Activated CD4-positive, alpha-beta T cell treated with anti-CD3 and anti-CD28 coated beads, Interleukin-2, Interleukin-4, amounts not matched to agents 100 ng/mL and 50 ng/mL, durations not matched to agents 16 hours and 8 hours (primary cell): Measurements from ENCODE around the gene ENDOU.

ENCODE experiments used
- DNase-seq: peaks from one replicate; pipeline ENCODE4 v3.0.0-alpha.2; 2020; ENCODE audit warnings: low spot score

The ENDOU gene, protein sequence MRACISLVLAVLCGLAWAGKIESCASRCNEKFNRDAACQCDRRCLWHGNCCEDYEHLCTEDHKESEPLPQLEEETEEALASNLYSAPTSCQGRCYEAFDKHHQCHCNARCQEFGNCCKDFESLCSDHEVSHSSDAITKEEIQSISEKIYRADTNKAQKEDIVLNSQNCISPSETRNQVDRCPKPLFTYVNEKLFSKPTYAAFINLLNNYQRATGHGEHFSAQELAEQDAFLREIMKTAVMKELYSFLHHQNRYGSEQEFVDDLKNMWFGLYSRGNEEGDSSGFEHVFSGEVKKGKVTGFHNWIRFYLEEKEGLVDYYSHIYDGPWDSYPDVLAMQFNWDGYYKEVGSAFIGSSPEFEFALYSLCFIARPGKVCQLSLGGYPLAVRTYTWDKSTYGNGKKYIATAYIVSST

DNA sequence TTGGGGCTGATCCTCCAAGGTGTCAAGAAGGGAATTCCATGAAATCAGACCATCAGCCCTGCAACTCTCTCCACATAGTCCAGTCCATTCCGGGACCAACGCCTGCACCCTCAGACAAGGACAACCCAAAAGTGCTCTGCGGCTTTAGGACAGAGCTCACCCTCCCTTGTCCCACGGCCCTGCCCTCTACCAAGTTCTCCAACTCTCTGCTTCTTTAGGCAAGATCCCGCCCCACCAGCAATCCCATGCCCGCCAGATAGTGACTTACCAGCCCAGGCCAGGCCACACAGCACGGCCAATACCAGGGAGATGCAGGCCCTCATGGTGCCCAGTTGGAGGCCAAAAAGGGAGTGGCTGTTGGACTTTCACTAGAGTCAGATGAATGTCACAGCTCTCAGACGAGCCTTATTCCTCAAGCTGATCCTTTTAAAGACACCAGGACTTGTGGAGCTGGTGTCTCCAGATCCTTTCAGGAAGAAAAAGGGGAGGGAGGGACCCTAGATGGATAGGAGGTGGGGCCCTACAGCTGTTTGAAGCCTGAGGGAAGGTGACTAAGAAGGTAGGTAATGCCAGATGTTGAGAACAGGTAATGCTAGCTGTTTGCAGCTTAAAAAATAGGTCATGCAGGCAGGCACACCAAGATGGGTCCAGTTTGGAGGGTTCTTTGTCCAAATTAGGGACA lies at the start of gene ENDOU:
TSS of gene ENDOU (minus strand) at position 400 of the 682 bp plus-strand sequence. CDS start at position 323, 77 bp downstream.
- DNase-seq: no peak

DNA sequence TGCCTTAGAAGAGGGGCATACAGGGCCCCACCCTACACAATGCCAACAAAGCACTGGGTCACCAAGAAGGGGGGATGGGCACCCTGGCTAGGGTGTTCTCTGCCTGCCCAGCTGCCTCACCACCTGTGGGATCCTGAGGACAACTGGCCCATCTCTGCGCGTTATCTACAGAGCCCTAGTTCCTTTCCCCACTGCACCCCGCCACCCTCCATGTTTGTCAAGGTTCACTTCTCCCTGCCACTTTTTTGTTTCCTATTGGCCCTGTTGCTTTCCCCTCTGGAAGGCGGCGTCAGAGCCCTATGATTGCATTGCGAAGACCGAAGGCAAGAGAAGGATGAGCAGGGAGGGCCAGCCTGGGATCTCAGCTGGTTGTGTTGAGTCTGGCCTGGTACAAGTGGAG lies 49.4 kb upstream of the ENDOU start:
- no peak for DNase-seq

DNA sequence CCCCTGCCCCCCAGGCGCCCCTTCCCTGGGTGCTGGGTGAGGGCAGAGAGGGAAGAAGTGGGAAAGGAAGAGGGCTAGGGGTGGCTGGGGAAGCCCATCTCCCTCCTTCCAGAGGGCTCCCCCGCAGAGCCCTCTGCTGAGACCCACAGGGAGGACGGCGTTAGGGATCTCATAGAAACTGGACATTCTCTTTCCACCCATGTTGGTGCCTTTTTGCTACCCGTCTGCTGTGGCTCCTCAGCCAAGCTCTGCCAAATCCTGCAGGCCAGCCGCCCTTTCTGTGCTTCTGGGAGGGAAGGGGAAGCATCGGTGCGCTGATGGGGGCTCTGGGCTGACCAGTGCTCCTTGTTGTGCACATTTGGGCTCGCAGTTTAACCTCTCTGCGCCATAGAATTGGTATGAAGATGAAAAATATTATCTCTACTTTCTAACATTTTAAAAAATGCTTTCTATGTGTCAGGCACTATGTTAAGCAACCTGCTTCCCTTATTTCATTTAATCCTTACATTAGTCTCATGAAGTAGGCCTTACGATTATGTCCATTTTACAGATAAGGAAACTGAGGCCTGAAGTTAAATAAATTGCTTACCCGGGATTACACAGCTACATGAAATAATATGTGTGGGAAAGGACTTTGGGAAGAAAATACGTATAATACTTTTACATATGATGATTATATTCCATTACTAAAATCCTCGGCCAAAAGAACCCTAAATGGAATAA lies 48.7 kb upstream of the ENDOU start:
- no peak for DNase-seq

DNA sequence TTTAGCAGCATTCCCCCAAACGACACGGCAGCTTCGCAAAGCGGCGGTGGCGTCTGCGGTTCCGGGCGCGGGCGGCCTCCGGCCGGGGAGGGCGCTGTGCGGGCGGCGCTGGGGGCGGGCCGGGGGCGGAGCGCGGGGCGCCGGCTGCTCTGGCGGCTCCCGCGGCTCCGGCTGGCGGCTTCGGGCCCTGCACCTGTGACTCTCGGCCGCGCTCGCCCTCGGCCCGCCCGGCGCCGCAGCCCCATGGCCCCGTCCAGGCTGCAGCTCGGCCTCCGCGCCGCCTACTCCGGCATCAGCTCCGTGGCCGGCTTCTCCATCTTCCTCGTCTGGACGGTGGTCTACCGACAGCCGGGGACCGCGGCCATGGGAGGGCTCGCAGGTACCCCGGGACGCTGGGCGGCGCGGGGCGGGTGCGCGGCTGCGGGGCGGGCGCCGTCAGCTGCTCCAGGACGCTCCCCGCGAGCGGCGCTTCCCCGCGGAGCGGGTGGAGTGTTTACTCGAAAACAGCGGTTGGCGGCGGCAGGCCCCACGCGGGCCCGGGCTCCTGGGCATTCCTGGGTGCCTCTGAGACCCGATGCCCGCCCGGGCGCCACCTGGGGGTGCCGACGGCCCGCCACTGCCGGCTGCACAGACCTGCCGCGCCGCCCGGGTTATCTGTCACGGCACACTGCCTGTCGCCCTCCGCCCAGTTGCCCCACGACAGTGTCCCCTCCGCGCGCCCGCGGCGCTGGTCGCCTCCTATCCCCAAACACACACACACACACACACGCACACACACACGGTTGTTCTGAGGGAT lies 48.0 kb upstream of the ENDOU start, which contains the start of gene SLC48A1:
TSS of gene SLC48A1 (plus strand) at position 177 of the 796 bp plus-strand sequence. CDS start at position 244, 67 bp downstream.
- peak; percentile 73 for DNase-seq

DNA sequence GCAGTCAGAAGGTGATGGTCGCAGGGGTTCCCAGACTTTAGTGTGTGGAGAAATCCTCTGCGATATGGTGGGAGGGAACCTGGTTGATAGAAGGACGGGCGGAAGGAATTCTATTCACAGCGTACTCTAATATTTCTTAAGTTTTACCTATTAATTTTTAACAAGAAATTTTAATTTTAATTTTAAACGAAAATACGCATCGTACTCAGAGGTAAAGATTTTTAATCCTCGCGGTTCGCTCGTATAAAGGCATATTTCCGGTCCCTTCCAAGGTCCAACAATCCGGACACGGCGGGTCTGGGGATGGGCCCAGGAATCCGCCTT lies 47.4 kb upstream of the ENDOU start:
- no peak for DNase-seq

DNA sequence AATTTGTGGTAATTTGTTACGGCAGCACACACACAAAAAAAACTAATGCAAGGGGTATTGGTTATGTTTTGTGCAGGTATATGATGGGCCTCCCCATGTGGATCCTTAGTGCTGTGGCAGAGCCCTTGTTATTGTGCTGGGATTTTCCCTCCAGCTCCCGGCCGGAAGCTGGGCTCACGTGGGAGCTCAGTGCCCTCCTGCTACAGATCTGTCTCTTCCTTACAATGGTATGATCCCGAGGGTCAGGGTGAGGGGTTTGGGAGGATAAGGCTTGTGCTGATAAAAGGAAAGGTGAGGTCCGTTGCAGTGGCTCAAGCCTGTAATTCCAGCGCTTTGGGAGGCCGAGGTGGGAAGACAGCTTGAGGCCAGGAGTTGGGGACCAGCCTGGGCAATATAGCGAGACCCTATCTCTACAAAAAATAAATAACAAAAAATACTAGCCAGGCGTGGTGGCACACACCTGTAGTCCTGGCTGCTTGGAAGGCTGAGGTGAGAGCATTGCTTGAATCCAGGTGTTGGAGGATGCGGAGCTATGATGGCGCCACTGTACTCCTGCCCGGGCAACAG lies 46.9 kb upstream of the ENDOU start:
- DNase-seq: no peak

DNA sequence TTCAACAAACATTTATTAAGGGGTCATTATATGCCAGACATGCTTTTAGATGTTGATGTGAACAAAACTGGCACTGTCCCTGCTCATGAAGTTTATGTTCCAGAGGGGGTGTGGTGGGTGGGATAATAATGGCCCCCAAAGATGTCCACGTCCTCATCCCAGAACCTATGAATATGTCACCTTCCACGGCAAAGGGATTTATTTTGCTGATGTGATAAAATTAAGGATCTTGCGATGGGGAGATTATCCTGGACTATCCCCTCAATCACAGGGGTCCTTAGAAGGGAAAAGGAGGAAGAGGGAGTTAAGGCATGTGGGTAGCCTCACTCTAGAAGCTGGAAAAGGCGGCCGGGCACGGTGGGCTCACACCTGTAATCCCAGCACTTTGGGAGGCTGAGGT lies 46.0 kb upstream of the ENDOU start:
- DNase-seq: no peak

DNA sequence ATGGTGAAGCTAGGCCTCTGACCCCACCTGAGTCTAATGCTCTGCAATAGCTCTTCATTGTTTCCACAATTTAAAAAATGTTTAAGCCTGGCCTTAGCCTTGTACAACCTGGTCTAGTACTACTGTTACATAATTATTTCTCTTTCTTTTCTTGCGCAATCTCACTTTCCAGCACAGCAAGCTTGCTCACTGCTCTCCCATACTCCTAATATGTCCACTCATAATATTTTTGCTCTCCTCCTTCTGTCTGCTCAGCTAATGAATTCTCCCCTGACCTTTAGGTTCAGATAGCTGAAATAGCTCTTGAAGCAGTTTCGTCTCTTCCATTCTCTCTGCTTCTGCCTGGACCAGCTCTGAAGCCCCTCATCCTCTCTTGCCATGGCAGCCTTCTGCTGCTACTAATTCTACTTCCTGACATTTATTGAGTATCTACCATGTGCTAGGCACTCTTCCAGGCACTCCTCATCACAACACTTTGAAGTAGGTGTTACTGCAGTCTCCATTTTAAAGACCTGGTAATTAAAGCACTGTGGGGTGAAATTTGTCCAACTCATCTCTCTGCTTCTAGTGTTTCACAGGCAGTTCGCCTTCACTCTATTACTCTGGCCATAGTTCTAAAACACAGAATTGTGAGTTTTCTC lies 44.9 kb upstream of the ENDOU start:
- DNase-seq: no peak

DNA sequence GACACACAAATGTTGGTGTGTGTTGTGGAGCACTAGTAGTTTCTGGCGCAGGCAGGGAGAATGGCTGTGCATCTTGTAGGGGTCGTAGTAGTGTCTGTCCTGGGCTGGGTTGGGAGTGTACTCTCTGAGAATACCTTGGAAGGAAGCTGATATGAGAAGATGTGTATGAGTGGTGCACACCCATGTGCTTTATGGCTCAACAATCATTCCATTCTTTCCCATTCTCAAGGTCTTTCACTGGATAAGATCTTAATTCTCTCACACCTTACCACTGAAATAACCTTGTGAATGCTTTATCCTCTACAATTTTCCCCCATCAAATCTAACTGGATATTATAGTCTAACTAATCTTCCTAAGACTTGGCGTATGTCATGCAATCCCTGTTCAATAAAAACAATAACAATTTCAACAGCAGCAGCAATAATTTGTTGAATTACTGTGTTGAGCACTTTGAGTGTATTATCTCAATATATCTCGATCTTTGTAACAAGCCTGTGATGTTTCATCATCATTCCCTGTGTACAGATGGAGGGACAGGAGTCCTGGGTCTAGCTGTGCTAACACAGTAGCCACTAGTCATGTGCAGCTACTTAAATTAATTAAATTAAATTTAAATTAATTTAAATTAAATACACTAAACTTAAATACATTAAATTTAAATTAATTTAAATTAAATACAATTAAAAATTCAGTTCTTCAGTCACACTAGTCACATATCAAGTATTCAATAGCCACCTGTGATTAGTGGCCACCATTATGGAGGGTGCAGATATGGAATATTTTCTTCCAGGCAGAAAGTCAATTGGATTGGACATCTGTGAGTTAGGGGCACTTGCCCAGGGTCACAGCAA lies 44.2 kb upstream of the ENDOU start:
- no peak for DNase-seq

DNA sequence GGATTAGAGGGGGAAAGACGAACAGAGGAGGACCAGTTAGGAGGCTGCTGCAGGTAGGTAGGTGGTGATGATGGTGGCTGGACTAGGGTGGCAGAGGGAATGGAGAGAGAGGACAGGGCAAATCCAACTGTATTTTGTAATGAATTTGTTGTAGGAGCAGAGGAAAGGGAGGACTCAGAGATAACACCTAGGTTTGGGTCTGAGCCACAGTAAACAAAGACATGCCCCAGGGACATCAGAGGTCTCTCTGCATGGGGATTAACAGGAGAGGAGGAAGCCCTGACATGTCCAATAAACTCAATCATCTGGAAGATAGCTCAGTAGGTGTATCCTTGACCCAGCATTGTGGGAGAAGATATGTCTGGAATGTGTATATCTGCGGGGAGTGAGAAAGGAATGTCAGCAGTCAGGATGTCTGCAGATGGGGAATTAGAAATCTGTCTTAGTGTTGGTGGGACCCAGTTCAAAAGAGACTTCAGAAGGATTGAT lies 43.1 kb upstream of the ENDOU start:
- no peak for DNase-seq

DNA sequence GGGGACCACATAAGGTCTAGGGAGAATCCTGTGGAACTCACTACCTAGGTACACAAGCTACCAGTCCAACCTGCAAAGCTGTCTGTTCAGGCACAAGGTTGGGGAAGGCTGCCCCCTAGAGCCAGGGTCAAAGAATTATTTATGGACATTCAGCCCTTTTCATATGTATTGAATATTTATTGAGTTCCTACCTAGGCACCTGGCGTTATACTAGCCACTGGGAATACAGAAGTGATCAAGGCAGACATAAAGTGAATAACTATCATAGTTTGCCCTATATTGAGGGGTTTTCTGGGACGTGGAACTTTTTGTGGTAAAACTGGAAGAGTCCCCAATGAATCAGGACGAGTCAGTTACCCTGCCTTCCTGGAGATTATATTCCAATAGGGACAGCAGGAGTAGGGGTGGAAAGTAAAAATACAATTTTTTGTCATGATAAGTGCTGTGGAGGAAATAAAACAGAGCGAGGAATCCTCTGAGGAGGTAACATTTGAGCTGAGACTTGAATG lies 42.0 kb upstream of the ENDOU start:
- DNase-seq: peak; percentile 74

DNA sequence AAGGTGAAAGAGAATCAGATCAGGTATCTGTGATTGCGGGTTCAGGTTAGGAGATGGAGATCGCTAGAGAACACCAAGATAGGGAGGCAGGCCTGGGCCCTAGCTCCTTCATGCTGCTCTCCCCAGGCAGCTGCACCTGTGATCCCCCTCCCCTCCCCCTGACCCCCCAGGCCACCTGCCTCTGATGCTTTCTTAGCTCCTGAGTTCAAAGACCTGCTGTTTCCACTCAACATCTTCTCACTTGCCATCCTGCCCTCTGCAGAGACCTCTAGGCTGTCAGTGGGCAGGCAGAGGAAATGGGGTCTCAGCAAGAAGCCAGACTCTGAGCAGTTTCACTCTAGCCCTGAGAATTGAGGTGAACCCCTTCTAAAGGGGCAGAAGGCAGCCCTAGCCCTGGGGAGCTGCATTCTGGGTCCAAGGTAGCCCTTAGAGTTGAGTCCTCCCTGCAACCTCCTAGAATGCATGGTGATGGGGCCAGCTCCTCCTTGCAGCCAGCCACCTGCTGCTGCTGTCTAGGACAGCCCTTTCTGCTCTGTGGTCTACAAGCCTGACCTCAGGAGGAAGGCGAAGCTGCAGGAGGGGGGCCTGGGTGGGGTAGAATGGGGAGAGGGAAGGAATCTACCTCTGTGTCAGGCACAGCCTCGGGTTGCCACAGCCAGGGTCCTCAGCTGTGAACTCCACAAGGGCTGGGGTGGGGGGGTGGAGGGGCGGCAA lies 41.4 kb upstream of the ENDOU start:
- no peak for DNase-seq

DNA sequence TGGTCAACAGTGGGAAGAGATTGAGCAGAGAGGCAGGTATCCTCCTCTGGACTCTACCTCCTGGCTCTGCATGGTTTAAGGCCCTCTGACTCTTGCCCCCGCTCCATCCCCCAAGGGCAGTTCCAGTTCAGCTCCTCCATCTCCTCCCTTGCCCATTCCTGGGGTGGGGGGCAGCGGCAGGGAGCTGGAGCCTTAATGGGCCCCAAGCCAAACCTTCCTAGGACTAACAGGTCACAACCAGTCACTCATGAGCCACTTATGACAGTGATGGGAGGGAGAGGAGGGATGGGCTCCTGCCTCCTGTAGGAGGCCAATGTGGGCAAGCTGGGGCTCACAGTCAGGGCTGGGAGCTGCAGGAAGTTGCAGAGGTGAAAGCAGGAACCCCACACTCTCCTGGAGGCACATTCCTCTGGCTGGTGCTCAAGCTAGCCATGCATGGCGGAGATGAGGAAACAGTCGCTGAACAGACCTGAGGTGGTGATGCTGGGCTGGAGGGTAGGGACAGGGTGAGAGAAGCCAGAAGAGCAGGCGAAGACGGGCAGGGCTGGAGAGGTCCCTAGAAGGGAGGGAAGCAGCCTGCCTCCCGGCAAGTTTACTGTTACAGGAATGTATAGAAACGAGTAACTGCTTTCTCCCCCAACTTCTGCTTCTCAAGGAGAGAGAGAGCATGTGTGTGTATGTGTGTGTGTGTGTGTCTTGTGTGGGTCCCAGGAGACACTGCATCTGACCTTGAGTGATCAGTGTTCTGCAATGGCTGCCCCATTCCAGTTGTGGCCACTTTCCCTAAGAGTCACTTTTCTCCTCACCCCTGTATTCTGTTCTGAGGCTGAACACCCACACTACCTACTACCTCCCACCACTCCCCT lies 38.4 kb upstream of the ENDOU start:
- DNase-seq: no peak

DNA sequence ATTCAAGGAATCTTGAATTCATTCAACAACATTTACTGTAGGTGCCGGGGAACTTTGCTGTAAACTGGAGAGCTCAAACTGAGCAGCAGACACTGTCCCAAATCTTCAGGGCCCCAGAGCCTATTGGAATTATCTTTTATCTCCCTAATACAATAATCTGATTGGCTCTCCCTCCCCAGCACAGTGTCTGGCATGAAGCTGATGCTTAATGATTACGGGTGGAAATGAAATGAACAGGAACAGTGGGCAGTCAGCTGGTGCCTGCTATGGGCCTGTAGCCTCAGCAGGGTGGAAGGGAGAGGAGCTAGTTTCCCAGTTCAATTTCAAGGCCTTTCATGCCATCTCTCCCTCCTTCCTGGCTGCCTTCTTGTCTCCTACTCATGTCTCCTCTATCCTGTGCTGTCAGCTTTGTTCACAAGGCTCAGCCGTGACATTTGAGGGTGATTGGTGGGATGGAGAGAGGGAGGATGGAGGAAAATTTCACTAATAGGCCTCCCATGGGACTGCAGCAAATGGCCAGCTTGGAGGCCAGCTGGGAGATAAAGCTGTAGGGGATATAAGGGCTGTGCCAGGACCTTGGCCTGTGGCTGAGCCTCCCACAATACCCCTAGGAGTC lies 37.7 kb upstream of the ENDOU start:
- no peak for DNase-seq

DNA sequence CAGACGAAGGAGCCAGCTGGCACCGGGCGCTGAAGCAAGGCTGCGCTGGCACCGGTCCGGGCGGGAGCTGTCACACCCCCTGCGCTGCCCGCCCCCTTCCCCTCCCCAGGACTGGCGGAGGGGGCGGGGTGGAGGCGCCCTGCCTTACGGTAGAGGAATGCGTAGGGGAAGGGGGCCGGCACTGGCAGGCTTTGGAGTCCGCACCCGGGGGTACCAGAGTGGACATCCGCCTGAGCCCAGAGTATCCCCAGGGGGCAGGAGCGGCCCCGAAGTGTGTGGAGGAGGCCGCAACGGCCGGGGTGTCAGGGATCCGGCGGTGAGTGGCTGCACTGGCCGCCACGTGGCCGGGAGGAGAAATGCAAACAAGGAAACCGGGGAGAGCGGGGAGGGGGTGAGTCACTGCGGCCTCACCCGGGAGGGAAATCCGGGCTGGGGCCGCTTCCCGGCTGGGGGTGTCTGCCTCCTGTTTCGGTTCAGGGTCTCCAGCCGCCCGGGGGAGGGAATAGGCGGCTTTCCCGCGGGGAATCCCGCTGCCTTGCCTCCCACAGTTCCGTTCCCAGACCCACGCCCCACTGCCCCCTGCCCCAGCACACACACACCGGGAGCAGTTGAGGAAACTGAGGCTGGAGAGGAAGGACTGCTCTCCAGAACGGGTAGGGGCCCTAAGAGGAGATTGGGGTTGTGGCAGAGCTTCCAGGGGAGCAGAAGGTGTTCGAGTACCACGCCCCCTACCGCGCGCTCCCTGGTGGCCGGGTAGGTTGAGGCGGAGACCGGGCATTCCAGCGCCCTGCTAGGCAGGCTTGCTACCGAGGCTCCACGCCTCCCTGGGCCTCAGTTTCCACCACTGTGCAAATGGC lies 33.8 kb upstream of the ENDOU start, which contains the start of gene RAPGEF3:
TSS of gene RAPGEF3 (minus strand) at position 47 of the 857 bp plus-strand sequence. CDS start 324 bp downstream, outside the sequence.
- DNase-seq: peak; percentile 66

DNA sequence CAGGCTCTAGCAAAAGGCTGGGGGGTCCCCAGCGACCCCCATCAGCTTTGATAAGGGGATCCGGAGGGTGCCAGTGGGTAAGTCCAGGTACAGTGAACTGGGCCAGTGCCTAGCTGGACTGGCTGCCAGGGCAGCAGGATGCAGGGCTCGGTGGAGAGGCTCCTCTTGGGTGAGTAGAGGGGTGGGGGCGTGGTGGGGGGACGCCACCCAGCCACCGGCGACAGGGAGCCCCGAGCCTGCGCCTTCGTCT lies 33.2 kb upstream of the ENDOU start:
- DNase-seq: no peak
